Stomach (tissue), 4 donors: ENCODE measurements around the gene UFC1.

Source experiments
- CTCF ChIP-seq, 7 experiments: fragments of 450-650 bp in 4 of 7; fragments of 200-600 bp in 3 of 7; sonication (generic) in 3 of 7; IDR thresholded peaks; one replicate each; pipeline ENCODE4 v1.5.1; 2016 to 2019; ENCODE audit warnings: antibody characterized with exemption in 7 of 7, control low read depth in 2 of 7, mild to moderate bottlenecking in 1 of 7
- POLR2A ChIP-seq, 4 donors: fragments of 450-650 bp; IDR thresholded peaks; one replicate each; pipeline ENCODE4 v1.6.1; 2016; ENCODE audit warnings: antibody characterized with exemption in 4 of 4, control low read depth in 2 of 4, mild to moderate bottlenecking in 1 of 4, moderate library complexity in 1 of 4

GRCh38 chr1:161189036-161189435, 35.3 kb downstream of the UFC1 start:
- no peak for TF ChIP-seq CTCF (IDR thresholded peaks at IDR 0.05)
- no peak for TF ChIP-seq POLR2A (IDR thresholded peaks at IDR 0.05)
